Astrocyte of the cerebellum (primary cell): ENCODE results near the gene HLA-DRA.

Experiments
- DNase-seq: peaks from one replicate; pipeline ENCODE4 v3.0.0-alpha.2; 2011; ENCODE audit warnings: low read depth
- H3K4me3 ChIP-seq: 2 replicates; pipeline ENCODE4 v1.5.1; 2011; ENCODE audit warnings: mild to moderate bottlenecking, low read depth, low read length, moderate library complexity
- CTCF ChIP-seq: IDR thresholded peaks from 2 replicates; pipeline ENCODE4 v1.5.1; 2012; ENCODE audit warnings: low read length, low read depth, moderate library complexity, mild to moderate bottlenecking; ENCODE audit errors: missing control alignments
- in situ Hi-C: cut with HindIII; loops from 2 replicates; pipeline ENCODE4 v1.10.0; 2017; ENCODE audit warnings: low sequenced_read_pairs

The HLA-DRA gene

GRCh38 chr6:32439139-32439538 is 548 bp upstream of the HLA-DRA start:
- H3K4me3 ChIP-seq = no peak overlapping the region
- no peak for TF ChIP-seq CTCF
- DNase-seq = no peak
- in situ Hi-C loops = loop anchor here (5.0 kb wide), 1 partner anchor 303 kb away; the partner anchor contains the start of gene HLA-DQA2

- TF ChIP-seq CTCF = no peak
- no peak overlapping the region for H3K4me3 ChIP-seq
- no peak for DNase-seq
- in situ Hi-C loops = no loop called here
Measured at GRCh38 chr6:32442243-32442667, 2.6 kb downstream of the HLA-DRA start.

- no peak for TF ChIP-seq CTCF
- in situ Hi-C loops = no loop called here
- DNase-seq = no peak
- no peak overlapping the region for H3K4me3 ChIP-seq
Measured at GRCh38 chr6:32442977-32443552, 3.4 kb downstream of the HLA-DRA start.

- no peak for DNase-seq
- H3K4me3 ChIP-seq = no peak overlapping the region
- no peak for TF ChIP-seq CTCF
- in situ Hi-C loops = no loop called here
Measured at GRCh38 chr6:32444433-32444832, 4.7 kb downstream of the HLA-DRA start.

- no peak overlapping the region for H3K4me3 ChIP-seq
- in situ Hi-C loops = no loop called here
- no peak for DNase-seq
- TF ChIP-seq CTCF = no peak
Measured at GRCh38 chr6:32445321-32445854, 5.7 kb downstream of the HLA-DRA start.

GRCh38 chr6:32447932-32448331 is 8.2 kb downstream of the HLA-DRA start:
- H3K4me3 ChIP-seq = no peak overlapping the region
- no peak for TF ChIP-seq CTCF
- in situ Hi-C loops = no loop called here
- no peak for DNase-seq
